Gastroesophageal sphincter (tissue), 4 donors: Measurements from ENCODE around the gene SF3B2. TPM values are rescaled to one million over a fixed set of nuclear protein-coding genes. Genes with fewer than 3 reads are reported as not detected.
"Not testable (repeated sequence)": the region's sequence is repeated elsewhere in the genome, so short reads cannot be mapped to it uniquely, and the experiment has no call there.

Source experiments
- ATAC-seq: fragments of 150-250 bp; one replicate; pipeline ENCODE4 v1.9.1; 2016; ENCODE audit warnings: mild to moderate bottlenecking, moderate library complexity
- H3K27ac ChIP-seq, 4 donors: fragments of 200-600 bp; sonication (generic) in 3 of 4; 1 replicate in 3 of 4; 2 replicates in 1 of 4; pipeline ENCODE4 v1.5.1; 2016 to 2019
- H3K27me3 ChIP-seq: fragments of 200-600 bp; sonication (generic); one replicate; pipeline ENCODE4 v1.5.1; 2019
- H3K36me3 ChIP-seq, 2 donors: fragments of 200-600 bp; sonication (generic); one replicate each; pipeline ENCODE4 v1.5.1; 2019; ENCODE audit warnings: control low read depth in 1 of 2
- H3K4me1 ChIP-seq, 3 donors: fragments of 200-600 bp; sonication (generic); 1 replicate in 2 of 3; 2 replicates in 1 of 3; pipeline ENCODE4 v1.5.1; 2016 to 2019; ENCODE audit warnings: control low read depth in 2 of 3
- H3K4me3 ChIP-seq, 2 donors: fragments of 200-600 bp; sonication (generic); one replicate each; pipeline ENCODE4 v1.5.1; 2019; ENCODE audit warnings: mild to moderate bottlenecking in 1 of 2, moderate library complexity in 1 of 2
- H3K9me3 ChIP-seq, 3 donors: fragments of 200-600 bp; sonication (generic); one replicate each; pipeline ENCODE4 v1.5.1; 2017 to 2019; ENCODE audit warnings: control low read depth in 2 of 3
- EP300 ChIP-seq: sonication (generic); formaldehyde crosslinking; IDR thresholded peaks from one replicate; pipeline ENCODE4 v1.6.1; 2017; ENCODE audit warnings: antibody characterized with exemption, mild to moderate bottlenecking
- POLR2A ChIP-seq, 2 donors: fragments of 450-650 bp; IDR thresholded peaks; one replicate each; pipeline ENCODE4 v1.6.1; 2017; ENCODE audit warnings: antibody characterized with exemption in 2 of 2, mild to moderate bottlenecking in 2 of 2, moderate library complexity in 1 of 2
- POLR2AphosphoS5 ChIP-seq: sonication (generic); formaldehyde crosslinking; IDR thresholded peaks from one replicate; pipeline ENCODE4 v1.6.1; 2017; ENCODE audit warnings: antibody characterized with exemption
- WGBS, 2 donors: methylation state at CpG; one replicate each; pipeline ENCODE4 v1.1.5; 2018; ENCODE audit warnings: low coverage in 1 of 2; 5-methylcytosine and 5-hydroxymethylcytosine counted together
- total RNA-seq, 4 donors: library from RNA; depleted of rRNA; stranded (reverse); fragments of >200 nt; gene quantifications; one replicate each; pipeline ENCODE4 v1.1.0, GENCODE V29; 2016
- TF ChIP-seq, protein P1 (sequence below), 4 experiments: fragments of 200-600 bp in 2 of 4; fragments of 450-650 bp in 2 of 4; sonication (generic) in 1 of 4; IDR thresholded peaks; one replicate each; pipeline ENCODE4 v1.5.1; 2017 to 2019; ENCODE audit warnings: antibody characterized with exemption in 4 of 4, mild to moderate bottlenecking in 2 of 4, moderate library complexity in 2 of 4

The SF3B2 gene
- total RNA-seq, 4 donors from 2014 or later = 113 to 179 (median 160) TPM

DNA sequence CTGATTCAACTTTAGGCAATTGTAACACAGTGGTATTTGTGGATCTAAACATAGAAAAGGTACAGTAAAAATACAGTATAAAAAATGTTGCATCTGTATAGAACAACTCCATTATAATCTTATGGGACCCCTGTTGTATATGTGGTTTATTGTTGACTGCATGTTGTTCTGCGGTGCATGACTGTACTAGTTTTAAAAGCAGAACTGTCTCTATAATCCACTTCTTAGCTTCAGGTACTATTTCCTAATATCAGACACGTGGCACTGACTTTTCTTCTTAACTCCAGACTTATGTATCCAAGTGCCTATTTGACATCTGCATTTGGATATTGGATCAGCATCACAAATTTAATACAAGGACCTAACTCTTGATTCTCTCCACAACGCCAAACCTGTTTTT, 59.0 kb downstream of the SF3B2 start:
- peaks cover 2 to 28% (median 15%) of the 10 kb centered on the region in 3 donors for H3K4me1 ChIP-seq
- peaks cover 0 to 11% of the 10 kb centered on the region in 2 donors for H3K36me3 ChIP-seq
- no peak overlapping the region for H3K27ac ChIP-seq
- no peak overlapping the region for H3K4me3 ChIP-seq
- 89 to 92% methylated on average over 3 of the region's 3 CpGs for WGBS, 2 donors
- ATAC-seq = no peak
- no peaks in the 10 kb centered on the region for H3K9me3 ChIP-seq
- no peaks in the 10 kb centered on the region for H3K27me3 ChIP-seq
- TF ChIP-seq POLR2AphosphoS5 = no peak
- no peak for TF ChIP-seq EP300
- TF ChIP-seq, protein P1, sequence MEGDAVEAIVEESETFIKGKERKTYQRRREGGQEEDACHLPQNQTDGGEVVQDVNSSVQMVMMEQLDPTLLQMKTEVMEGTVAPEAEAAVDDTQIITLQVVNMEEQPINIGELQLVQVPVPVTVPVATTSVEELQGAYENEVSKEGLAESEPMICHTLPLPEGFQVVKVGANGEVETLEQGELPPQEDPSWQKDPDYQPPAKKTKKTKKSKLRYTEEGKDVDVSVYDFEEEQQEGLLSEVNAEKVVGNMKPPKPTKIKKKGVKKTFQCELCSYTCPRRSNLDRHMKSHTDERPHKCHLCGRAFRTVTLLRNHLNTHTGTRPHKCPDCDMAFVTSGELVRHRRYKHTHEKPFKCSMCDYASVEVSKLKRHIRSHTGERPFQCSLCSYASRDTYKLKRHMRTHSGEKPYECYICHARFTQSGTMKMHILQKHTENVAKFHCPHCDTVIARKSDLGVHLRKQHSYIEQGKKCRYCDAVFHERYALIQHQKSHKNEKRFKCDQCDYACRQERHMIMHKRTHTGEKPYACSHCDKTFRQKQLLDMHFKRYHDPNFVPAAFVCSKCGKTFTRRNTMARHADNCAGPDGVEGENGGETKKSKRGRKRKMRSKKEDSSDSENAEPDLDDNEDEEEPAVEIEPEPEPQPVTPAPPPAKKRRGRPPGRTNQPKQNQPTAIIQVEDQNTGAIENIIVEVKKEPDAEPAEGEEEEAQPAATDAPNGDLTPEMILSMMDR (IDR thresholded peaks at IDR 0.05) = no peak
- TF ChIP-seq POLR2A (IDR thresholded peaks at IDR 0.05) = no peak

DNA sequence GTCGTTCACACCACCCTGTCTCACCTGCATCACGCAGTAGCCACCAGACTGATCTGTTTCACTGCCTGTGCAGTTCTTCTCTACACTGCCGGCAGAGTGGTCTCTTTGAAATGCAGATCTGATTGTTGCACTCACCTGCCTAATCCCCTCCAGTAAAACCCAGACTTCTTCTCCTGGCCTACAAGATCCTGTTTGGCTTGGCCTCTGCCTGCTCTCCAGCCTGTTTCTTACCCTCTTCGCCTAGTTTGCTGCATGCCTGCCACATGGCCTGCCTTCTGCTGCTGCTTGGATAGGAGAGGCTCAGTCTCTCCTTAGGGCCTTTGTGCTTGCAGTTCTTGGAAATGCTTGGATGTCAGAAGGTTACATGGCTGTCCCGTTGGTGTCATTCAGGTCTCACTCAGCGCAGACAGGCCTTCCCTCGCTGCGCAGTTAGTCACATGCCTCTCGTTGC, 59.9 kb downstream of the SF3B2 start:
- no peak for ATAC-seq
- peak overlapping the region in 1 of 4 donors; percentile 0 for H3K27ac ChIP-seq
- TF ChIP-seq EP300 (no peak), POLR2A (IDR thresholded peaks at IDR 0.05) (no peak), POLR2AphosphoS5 (no peak)
- TF ChIP-seq, protein P1 (IDR thresholded peaks at IDR 0.05) = no peak

DNA sequence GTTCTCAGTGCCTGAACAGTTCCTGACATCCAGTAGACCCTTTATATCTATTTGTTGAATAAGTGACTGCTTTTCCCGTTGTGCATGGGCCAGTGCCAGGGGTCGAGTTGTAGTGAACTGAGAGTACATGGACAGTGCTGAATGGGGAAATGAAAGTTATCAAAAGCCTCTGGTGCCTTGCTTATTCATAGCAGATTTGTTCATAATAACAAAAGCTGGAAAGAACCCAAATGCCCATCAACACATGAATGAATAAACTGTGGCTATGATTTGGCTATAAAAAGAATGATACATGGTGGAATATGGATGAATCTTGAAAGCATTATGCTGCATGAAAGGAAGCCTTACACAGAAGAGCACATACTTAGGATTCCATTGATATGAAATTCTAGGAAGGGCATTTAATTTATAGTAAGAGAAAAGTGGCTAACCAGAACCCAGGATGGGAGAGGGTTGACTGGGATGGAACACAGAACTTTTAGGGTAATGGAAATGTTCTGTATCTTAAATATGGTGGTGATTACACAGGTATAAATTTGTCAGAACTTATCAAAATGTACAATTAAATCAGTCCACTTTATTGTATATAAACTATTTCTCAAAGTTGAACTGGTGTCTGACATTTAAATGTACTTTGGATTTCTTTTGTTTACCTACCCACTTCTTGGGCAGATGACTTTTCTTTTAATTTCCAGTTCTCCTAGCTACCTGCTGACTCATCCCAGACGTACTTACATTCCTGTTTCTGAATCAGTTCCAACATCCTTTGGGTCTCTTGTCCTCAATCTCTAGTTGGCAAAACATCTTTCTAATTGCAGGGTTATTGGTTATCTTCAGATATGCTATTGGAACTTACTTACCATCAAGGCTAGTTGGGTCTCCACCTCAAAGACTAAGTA, 60.7 kb downstream of the SF3B2 start:
- peaks cover 2 to 28% (median 15%) of the 10 kb centered on the region in 3 donors for H3K4me1 ChIP-seq
- H3K36me3 ChIP-seq = no peaks in the 10 kb centered on the region
- no peak overlapping the region for H3K4me3 ChIP-seq
- H3K27ac ChIP-seq = peak overlapping the region in 1 of 4 donors; percentile 0
- no peak for TF ChIP-seq EP300
- peak; percentile 17 for TF ChIP-seq POLR2AphosphoS5
- TF ChIP-seq, protein P1 (IDR thresholded peaks at IDR 0.05) = no peak
- no peak for TF ChIP-seq POLR2A (IDR thresholded peaks at IDR 0.05)
- H3K9me3 ChIP-seq = no peaks in the 10 kb centered on the region
- H3K27me3 ChIP-seq = no peaks in the 10 kb centered on the region
- 4 to 7% methylated on average over 2 to 3 of the region's 3 CpGs for WGBS, 2 donors
- no peak for ATAC-seq

More for the DNA sequence above, 59.9 kb downstream of the SF3B2 start:
- H3K4me3 ChIP-seq = no peak overlapping the region
- no peaks in the 10 kb centered on the region for H3K27me3 ChIP-seq
- peaks cover 0 to 2% of the 10 kb centered on the region in 2 donors for H3K36me3 ChIP-seq
- H3K4me1 ChIP-seq = peaks cover 2 to 28% (median 15%) of the 10 kb centered on the region in 3 donors
- WGBS, 2 donors = 78 to 81% methylated on average over 7 to 9 of the region's 9 CpGs
- H3K9me3 ChIP-seq = no peaks in the 10 kb centered on the region

DNA sequence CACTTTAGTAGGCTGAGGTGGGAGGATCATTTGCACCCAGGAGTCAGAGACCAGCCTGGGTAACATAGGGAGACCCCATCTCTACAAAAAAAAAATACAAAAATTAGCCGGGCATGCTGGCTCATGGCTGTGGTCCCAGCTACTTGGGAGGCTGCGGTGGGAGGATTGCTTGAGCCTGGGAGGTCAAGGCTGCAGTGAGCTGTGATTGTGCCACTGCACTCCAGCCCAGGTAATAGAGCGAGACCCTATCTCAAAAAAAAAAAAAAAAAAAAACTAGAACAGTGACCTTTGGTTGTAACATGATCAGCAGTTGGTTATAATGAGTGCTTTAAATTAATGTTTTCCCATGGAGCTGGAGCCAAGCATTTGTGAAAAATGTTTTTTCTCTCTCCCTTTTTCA, 62.8 kb downstream of the SF3B2 start:
- H3K4me3 ChIP-seq, H3K27me3 ChIP-seq, H3K36me3 ChIP-seq, H3K27ac ChIP-seq, ATAC-seq, H3K9me3 ChIP-seq: not testable (repeated sequence)
- H3K4me1 ChIP-seq = peaks cover 2 to 28% (median 15%) of the 10 kb centered on the region in 3 donors
- 86 to 88% methylated on average over 1 to 3 of the region's 3 CpGs for WGBS, 2 donors

DNA sequence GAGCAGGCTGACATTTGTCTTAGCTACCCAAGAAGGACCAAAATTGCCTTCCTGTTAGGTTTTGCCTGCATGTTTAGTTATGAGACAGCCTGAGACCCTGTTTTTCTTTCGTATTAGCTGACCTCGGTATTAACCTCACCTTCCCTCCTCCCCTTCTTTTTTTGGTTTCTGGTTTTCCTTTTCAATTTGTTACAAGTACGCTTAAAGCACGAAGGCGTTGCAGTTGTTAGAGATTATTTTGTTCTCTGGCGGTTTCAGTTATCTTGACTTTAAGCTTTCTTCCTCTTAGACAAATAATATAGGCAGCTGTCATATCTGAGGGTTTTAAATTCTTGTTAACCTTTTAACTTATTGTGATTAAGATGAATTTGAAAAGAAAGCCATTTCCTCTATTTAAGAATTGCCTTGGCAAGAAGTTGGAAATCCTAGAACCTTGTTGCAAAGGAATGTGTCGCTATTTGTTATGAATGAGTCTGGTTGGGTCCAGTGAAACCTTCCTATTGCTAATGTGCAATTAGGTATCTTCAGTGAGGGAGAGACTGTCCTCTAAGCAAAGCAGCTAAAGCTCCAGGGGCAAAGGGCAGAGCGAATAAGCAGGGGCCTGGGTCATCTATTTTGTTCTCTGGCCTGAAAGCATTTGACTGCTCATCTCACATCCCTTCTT, 63.6 kb downstream of the SF3B2 start:
- H3K27me3 ChIP-seq = no peaks in the 10 kb centered on the region
- H3K27ac ChIP-seq = no peak overlapping the region
- no peak for ATAC-seq
- WGBS, 2 donors = 70 to 72% methylated on average over 8 of the region's 8 CpGs
- TF ChIP-seq EP300 = no peak
- TF ChIP-seq POLR2A (IDR thresholded peaks at IDR 0.05) = no peak
- TF ChIP-seq, protein P1 (IDR thresholded peaks at IDR 0.05) = no peak
- TF ChIP-seq POLR2AphosphoS5 = no peak
- peaks cover 2 to 28% (median 15%) of the 10 kb centered on the region in 3 donors for H3K4me1 ChIP-seq
- no peak overlapping the region for H3K4me3 ChIP-seq
- H3K36me3 ChIP-seq = no peaks in the 10 kb centered on the region
- no peaks in the 10 kb centered on the region for H3K9me3 ChIP-seq
